Stimulated activated CD4-positive, alpha-beta T cell treated with anti-CD3 and anti-CD28 coated beads, TNF-alpha, amount 100 ng/mL, for 24 hours (primary cell): ENCODE measurements around the gene NR4A3.
A peak's percentile ranks its signal among the peaks of the same experiment; 100 is the strongest.

Experiments used
- DNase-seq, 3 experiments: peaks; one replicate each; pipeline ENCODE4 v3.0.0-alpha.2; 2020; ENCODE audit warnings: low read depth in 3 of 3

Gene NR4A3

DNA sequence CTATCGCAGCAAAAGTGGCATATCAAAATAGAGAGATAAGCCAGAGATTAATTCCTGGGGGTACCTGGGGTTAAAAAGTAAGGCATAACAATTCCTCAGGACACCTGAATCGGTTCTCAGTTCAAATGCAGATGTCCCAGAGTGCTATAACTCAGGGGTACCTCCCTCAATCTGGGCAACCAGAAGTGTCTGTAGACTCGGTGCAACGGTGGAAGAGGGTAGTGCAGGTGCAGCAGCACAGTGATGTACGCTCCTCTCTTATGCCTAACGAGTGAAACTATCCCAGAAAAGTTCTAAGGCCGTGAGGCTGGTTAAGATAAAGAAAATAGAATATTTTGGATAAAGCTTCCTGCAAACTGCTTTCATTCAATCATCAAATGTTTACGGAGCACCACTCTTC is 7.9 kb upstream of the NR4A3 start:
- no peak for DNase-seq

DNA sequence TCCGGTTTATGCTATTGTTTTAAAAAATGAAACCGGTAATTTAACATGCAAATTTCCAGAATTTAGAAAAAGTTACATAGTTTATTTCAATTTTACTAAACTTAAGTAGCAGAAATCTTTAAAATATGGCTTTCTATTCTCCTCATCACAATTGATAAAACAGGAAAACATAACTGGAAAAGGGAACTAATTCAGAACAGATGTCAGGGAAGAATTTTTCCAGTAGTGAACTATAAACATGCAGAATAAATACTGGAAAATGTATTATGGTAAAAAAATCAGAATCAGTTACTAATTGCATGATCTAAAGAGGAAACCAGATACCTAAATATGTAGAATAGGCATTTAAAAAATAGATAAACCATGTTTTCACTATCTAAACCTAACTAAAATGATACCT is 7.3 kb upstream of the NR4A3 start:
- no peak for DNase-seq

DNA sequence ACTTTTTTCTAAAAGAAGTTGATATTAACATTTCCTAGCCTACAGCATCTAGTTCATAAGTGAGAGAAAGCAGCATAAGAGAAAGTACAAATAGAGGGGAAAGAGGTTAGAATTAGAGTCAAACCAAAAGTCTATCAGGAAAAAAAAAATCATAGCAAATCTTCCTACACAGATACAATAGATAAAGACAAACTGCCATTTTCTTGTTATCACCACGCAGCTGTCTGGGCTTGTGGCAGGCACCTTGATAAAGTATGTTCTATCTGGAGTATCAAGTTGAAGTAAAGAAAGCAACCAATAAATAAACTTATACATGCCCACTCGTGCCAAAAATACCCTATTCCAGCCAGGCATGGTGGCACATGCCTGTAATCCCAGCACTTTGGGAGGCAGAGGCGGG is 5.3 kb upstream of the NR4A3 start:
- no peak for DNase-seq

DNA sequence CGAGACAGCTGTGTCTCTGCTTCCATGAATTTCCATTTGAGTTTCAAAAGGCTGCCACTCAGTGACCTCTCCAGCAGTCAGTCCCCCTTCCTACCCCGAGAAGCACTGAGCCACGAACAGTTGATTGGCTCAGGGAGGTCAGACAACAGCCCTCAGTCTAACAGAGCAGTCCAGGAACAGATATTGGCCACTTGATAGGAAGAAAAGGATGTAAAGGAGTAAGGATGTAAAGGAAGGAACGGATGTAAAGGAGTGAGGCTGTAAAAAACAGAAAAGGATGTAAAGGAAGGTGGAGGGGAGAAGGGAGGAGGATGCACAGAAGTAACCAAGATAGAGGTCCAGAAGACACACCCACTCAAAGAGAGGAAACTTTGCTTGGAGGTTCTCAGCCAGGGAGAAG is 3.2 kb upstream of the NR4A3 start:
- DNase-seq, result no peak

DNA sequence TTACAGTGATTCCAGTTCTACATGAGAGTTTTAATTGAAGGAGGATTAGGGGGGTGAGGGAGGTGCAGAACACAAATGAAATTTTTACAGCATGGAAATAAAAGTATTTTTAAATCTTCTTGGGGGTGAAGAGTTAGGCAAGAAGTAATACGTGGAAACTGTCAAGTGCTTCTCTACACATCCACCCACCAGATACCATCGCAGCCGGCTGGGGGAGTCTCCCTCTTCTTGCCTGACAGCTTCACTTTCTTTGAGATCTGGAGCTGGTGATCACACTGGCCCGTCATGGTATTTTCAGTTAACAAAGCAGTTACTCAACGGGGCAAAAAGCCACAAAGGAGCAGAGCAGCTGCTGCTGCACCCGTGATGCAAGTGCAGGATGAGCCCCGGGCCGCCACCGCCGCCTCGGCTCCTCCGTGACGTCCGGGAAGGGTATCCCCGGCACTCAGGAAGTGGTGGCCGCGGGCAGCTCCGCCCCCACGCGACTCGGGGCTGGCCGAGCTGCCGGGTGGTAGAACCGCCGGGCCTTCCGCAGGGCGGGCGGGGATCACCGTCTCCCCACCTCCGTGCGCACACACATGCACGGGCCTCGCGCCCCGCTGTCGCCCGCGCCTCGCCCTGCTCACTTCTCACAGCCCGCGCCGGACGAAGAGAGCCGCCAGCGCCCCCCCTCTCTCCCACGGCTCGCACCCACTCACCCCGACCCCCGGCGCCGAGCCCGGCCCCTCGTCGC is 2.4 kb upstream of the NR4A3 start:
- DNase-seq, result peak; percentile 79 to 92 (median 81)

DNA sequence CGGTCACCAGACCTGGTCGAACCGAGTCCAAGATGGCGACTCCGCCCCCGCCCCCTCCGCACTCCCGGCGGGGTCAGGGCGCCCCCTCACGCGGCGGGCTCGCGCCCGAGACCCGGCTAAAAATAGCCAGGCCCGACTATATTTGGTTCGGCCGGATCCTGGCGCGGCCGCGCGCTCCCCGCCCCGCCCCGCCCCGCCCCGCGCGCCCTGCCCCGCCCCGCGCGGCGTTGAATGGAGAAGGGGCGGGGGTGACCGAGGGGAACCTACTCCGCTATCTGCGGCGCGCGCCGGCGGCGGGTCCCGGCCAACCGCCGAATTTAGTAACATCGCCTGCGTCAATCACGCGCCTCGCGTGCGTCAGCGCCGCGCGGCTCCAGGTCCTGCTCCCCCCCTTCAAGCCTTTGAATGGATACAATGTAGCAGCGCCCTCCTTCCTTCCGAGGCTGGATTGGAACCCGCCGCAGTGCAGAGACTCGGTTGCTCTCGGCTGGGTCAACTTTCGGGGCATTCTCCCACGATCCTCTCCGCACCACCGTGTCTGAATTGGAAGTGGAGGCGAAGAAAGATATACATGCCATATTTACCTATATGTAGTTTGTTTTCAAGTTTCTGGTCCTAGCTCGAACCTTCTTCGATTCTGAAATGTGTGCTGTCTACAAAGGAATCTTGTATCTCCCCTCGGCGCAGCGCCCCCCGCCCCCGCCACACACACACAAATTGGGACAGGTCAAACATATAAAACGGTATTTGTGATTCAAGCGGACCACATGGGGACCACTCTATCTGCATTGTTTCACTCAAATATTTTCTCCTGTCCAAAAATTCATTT is 1.6 kb upstream of the NR4A3 start:
- DNase-seq, result peak; percentile 72 to 87 (median 76)

DNA sequence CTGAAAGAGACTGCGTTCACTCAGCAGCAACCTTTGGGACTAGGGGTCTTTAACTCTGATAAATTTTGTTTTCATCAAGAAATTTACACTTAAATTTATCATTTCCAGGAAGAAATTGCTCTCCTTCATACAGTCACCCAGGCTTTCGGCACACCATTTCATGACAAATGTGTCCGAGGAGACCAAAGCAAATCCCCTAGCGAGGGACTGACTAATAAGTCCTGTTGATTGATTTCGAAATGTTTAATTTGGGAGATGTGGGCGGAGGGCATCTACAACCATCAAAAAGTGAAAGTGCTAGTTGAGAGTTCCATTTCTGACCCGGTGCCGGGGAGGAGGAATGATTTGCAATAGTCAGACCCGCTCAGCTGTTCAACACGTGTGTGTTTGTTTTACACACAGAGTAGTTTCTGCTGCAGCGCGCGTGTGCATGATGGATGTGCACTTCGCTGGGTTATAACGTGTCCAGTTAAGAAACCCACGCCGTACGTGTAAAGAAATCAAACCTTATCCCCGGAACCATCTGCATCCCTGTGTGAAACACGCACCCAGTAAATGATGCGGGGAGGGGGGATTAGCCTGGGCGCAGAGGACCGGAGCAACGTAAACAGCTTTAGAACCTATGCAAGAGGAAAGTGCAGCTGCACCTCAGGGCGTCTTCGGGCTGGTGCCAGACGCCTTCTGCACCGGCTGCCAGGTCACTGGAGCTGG is 845 bp upstream of the NR4A3 start:
- DNase-seq, result peak in 2 of 3 experiments; percentile 36 to 65

DNA sequence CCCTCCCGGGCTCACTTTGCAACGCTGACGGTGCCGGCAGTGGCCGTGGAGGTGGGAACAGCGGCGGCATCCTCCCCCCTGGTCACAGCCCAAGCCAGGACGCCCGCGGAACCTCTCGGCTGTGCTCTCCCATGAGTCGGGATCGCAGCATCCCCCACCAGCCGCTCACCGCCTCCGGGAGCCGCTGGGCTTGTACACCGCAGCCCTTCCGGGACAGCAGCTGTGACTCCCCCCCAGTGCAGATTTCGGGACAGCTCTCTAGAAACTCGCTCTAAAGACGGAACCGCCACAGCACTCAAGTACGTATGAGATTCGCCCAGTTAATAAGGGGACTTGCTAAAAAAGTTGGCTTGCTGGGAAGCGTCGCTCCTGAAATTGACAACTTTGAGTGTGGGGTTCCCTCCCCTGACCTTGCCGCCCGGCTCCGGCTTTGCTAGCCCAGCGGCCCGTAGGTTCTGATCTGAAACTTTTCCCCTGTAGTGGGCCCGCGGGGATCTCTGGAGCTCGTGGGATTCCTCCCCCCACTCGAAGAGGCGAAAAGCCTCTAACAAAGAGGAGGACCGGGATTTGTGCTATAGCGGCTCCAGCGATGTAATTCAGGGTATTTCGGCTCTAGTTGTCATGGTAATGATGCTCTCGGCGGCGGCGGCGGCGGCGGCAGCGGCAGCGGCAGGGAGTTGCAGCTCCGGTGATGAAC is 572 bp downstream of the NR4A3 start:
- peak in 1 of 3 experiments; percentile 57 for DNase-seq

DNA sequence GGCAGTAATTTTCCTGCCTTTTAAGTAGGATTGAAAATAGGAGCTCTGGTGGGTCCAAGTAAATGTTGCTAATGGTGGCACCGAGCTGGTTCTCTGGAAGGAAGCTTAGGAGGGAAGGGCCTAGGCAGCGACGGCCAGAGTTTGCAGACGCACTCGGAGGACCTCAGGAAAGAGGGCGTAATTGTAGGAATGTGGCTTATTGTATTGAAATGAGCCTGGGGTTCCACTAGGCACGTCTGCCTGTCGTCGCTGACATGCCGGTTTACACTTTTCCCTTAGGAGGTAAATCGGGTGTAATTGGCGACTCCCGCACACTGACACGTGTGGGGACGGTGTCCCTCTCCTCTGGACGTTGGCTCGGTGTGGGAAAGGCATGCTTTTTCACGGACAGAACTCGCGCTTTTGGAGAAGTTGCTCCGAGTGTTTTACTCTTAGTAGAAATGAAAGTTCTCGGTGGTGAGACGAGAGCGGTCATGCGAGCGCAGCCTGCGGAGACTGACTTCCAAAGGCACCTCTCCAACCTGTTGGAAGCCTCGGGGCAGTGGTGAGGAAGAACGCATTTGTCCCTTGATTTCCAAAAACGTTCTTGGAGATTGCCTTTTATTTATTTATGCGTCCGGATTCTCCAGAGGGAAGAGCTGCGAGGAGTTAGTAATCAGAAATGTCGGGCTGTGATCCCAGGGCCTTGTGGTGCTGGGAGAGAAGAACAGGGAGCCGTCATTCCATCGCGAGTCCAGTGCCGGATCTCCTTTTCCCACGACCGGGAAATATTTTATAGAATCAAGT is 1.3 kb downstream of the NR4A3 start:
- no peak for DNase-seq

DNA sequence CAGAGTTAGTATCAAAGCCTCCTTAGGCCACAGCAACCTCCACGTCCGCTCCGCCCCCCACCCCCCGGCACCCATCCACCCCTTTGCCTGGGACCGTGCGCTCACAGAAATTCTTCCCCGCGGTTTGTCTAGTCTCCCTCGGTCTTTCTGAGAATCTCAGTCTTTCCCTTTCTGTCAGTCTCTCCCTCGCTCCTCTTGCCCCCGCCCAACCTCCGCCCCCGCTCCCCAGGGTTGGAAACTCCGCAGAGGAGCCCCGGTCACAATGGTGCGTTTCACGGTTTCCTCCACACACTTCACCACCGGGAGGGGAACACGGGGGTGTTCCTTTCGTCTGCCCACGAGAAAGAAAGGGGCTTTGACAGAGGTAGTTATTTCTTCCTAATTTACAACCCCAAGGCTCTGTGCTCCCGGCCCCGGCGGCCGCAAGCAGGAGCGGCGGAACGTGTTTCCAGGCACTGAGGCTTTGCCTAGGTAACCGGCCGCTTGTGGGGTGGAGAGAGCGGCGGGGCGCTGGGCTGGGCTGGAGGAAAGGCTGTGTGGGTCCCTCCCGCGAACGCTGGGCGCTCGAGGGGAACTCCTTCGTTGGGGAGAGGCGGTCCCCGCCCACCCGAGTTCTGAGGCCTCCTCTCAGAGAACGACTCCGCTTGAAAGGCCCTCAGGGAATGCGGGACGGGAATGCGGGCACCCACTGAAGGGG is 2.1 kb downstream of the NR4A3 start:
- DNase-seq, result peak in 2 of 3 experiments; percentile 66 to 91

DNA sequence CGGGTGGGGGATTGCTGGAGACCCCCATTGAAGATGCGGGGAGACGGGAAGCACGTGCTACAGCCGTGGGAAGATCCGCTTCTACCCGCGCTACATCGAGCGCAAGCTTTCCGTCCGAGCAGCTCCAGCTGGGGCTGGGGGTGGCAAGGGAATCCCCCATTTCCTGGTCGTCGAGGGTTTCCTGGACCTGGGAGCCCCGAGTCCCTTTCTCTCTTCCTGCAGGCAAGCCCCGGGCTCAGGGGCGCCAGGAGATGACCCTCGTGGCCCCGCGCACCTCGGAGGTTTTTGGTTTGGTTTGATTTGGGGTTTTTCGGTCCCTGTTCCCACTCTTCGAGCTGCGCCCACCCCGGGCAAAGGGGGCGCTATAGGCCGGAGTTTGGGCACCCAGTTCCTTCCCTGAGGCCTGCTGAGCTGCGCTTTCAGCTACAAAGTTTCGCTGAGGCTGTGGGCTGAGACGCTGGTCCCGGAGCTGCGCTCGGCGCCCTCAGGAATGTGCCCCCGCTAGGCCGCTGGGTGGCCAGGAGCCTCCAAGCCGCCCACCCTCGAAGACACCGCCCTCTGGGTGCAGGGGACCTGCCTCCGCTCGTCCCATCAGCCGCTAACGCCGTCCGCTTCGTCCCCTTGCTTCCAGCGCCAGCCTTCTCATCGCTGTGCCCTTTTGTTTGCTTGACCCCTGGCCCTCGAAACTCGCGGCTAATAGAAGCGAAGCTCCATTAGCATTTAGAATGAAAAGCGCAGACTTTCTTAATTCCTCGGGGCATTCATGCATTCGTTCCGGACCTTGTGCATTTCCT is 2.9 kb downstream of the NR4A3 start:
- peak in 1 of 3 experiments; percentile 68 for DNase-seq

DNA sequence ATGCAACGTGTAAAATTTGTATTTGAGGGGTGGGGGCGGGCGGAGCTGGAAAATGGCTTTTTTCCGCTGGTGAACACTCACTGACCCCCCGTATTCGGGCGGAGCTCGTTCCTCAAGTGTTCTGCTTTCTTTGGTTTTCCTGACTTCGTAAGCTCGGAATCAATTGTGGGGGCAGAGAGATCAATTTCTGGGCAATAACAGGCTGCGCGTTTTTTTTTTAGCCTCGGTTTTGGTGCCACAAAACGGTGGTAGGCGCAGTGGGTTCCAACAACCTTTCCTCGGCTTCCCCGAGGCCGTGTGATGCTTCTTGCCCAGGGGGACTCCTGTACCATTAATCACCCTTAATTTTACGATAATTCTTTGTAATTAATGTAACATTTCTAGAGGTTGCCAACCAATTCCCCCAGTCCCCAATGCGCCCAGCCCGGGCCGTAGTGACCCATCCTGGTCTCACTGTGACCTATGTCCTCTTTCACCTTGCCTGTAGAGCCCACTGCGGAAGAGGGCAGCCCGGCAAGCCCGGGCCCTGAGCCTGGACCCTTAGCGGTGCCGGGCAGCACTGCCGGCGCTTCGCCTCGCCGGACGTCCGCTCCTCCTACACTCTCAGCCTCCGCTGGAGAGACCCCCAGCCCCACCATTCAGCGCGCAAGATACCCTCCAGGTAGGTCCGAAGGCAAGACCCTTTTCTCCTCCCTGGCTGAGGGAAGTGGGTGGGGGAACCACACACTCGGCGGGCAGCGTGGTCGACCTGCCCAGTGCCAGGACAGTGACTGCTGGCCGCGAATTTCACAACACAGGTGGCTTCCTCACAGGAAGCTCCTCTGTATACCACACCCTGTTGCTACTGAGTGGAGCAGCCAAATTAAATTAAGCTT is 3.7 kb downstream of the NR4A3 start:
- DNase-seq, result no peak

DNA sequence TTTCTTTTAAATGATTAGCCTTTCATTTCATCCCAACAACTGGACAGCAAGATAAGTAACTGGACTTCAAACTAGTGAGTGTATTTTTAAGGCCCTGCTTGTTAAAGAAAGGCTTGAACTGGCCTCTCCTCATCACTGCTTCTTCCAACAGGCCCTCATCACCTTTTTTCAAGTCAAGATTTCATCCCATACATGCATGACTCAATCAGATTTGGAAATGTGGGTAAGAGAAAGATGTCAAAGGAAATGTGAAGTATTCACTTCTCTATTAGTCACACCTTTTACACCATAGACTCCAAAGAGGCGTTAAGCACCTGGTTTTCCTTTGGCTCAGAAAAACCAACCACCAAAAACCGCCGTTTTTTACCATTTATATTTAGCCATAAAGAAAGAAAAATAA is 4.9 kb downstream of the NR4A3 start:
- DNase-seq, result no peak

DNA sequence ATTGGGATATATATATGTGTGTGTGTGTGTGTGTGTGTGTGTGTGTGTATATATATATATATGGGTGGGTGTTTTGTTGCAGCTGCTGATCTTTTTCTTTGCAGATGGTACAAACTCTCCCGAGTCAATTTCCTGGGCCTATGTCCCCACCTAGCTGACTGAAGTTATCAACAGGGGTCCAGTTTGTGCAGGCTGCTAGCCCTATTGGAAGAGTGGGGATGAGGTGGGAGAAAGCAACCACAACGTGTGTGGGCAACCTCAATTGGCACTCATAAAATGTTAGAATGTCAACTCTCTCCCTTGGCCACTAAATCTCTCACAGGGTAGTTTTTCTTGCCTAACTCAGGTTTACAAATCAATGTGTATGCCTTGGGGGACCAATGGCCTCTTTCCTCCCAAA is 5.6 kb downstream of the NR4A3 start:
- DNase-seq, result no peak

DNA sequence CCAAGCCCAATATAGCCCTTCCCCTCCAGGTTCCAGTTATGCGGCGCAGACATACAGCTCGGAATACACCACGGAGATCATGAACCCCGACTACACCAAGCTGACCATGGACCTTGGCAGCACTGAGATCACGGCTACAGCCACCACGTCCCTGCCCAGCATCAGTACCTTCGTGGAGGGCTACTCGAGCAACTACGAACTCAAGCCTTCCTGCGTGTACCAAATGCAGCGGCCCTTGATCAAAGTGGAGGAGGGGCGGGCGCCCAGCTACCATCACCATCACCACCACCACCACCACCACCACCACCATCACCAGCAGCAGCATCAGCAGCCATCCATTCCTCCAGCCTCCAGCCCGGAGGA is 6.3 kb downstream of the NR4A3 start:
- no peak for DNase-seq

DNA sequence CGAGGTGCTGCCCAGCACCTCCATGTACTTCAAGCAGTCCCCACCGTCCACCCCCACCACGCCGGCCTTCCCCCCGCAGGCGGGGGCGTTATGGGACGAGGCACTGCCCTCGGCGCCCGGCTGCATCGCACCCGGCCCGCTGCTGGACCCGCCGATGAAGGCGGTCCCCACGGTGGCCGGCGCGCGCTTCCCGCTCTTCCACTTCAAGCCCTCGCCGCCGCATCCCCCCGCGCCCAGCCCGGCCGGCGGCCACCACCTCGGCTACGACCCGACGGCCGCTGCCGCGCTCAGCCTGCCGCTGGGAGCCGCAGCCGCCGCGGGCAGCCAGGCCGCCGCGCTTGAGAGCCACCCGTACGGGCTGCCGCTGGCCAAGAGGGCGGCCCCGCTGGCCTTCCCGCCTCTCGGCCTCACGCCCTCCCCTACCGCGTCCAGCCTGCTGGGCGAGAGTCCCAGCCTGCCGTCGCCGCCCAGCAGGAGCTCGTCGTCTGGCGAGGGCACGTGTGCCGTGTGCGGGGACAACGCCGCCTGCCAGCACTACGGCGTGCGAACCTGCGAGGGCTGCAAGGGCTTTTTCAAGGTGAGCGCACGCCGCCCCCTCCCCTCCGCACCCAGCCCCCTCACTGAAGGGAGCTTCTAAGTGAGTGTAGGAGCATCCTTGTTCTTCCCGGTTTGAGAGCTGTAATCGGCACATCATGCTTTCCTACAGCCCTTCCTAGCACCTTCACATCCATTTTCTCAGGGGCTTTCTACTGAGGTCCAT is 6.9 kb downstream of the NR4A3 start:
- DNase-seq, result no peak

DNA sequence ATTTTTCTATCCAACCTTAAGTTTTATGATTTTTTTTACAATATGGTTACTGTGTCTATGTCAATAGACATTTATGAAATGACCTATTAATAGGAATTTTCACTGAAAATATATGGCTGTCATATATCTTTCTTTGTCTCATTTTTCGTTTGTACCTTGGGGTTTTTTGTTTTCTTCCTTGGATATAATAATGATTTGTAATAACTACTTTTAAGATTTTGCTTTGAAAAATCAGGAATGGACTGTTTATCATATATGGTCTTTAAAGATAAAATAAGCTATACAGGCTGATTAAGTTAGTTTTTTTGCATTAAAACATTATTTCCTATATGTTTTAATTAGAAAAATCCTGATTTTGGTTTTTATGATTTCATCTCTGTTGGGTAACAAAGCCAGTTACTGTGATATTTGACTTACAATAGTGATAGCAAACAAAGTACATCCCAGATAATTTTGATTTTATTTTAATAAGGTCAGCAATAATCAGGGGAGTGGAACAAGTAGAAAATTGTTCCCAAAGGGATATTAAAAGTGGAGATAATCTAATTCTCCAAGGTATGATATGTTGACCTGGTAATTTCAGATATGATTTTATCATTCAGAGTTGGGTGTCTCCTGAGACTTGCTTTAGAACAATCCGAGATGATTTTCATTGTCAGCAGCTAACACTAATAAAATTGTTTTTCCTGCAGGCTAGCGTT is 10.3 kb downstream of the NR4A3 start:
- no peak for DNase-seq

DNA sequence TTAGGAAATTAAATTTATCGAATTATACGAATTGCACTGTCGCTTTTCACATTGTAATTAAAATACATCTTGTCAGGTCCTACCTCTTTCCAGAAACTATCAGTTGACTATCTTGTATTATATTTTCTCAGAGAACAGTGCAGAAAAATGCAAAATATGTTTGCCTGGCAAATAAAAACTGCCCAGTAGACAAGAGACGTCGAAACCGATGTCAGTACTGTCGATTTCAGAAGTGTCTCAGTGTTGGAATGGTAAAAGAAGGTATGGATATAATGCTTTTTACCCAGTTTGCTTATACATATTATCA is 10.8 kb downstream of the NR4A3 start:
- DNase-seq, result no peak
